Aorta (tissue), 5 donors: ENCODE data around the gene CLK3. TPM values are rescaled to one million over a fixed set of nuclear protein-coding genes. Genes with fewer than 3 reads are reported as not detected.

Experiments used
- ATAC-seq: fragments of 200-7000 bp; cut with Tn5 transposase; one replicate; pipeline ENCODE4 v1.9.1; 2022; ENCODE audit warnings: moderate library complexity; ENCODE audit not compliant: low FRiP score
- DNase-seq, 2 donors: peaks; one replicate each; pipeline ENCODE4 v3.0.0-alpha.2; 2020
- H3K27ac ChIP-seq, 2 donors: one replicate each; pipeline ENCODE4 v1.5.1; 2013; ENCODE audit warnings: low read length in 2 of 2, mild to moderate bottlenecking in 2 of 2, moderate library complexity in 2 of 2, control low read depth in 1 of 2, inconsistent platforms in 1 of 2, low read depth in 1 of 2
- H3K27me3 ChIP-seq, 2 donors: one replicate each; pipeline ENCODE4 v1.6.1; 2013; ENCODE audit warnings: control low read depth in 1 of 2, low read length in 1 of 2, mild to moderate bottlenecking in 1 of 2, moderate library complexity in 1 of 2; ENCODE audit not compliant: insufficient read depth in 2 of 2, control insufficient read depth in 1 of 2
- H3K36me3 ChIP-seq, 2 donors: one replicate each; pipeline ENCODE4 v1.6.1; 2013; ENCODE audit warnings: control low read depth in 1 of 2, low read length in 1 of 2, mild to moderate bottlenecking in 1 of 2; ENCODE audit not compliant: insufficient read depth in 2 of 2, control insufficient read depth in 1 of 2
- H3K4me1 ChIP-seq, 2 donors: one replicate each; pipeline ENCODE4 v1.6.1; 2013; ENCODE audit warnings: low read length in 2 of 2, control low read depth in 1 of 2, mild to moderate bottlenecking in 1 of 2, moderate library complexity in 1 of 2; ENCODE audit not compliant: insufficient read depth in 2 of 2, control insufficient read depth in 1 of 2
- H3K4me3 ChIP-seq, 2 donors: one replicate each; pipeline ENCODE4 v1.5.1; 2013; ENCODE audit warnings: low read length in 2 of 2, control low read depth in 1 of 2, mild to moderate bottlenecking in 1 of 2
- H3K9me3 ChIP-seq: one replicate; pipeline ENCODE4 v1.6.1; 2013; ENCODE audit warnings: mild to moderate bottlenecking, low read length; ENCODE audit not compliant: control insufficient read depth
- WGBS, 2 donors: extraction: QIAGEN DNeasy Blood & Tissue Kit; methylation state at CpG; one replicate each; pipeline ENCODE4 v1.1.7; 2013; 5-methylcytosine and 5-hydroxymethylcytosine counted together
- intact Hi-C, 2 donors: fragments of 100-400 bp; cut with DNase I; formaldehyde crosslinking; loops; one replicate each; pipeline versions ENCODE4 v1.14.2 to v1.15.0; 2022
- polyA plus RNA-seq, 2 donors: library from polyadenylated mRNA; stranded (reverse); fragments of 200-250 nt; gene quantifications; one replicate each; pipeline ENCODE4 v1.2.3, GENCODE V29; 2013
- total RNA-seq, 2 donors: library from RNA; stranded (reverse); fragmentation: NEBNext Ultra II Directional; extraction: Animal tissue kit (Norgen Biotek cat#: 25700); gene quantifications; one replicate each; pipeline ENCODE4 v1.2.1, GENCODE V29; 2021
- donor health status: healthy with polysubstance abuse.
- donor health status: Bipolar disorder and iron deficiency.
- donor health status: DM: no; HTN: no; CAD: no.
- donor health status: DM: no; HTN: no; CAD: no.
- donor health status: DM: yes; HTN: yes; CAD: no.

The CLK3 gene
- total and polyA plus RNA-seq, 4 donors: 37.3 to 94.0 (median 68.4) TPM

- Histone ChIP-seq H3K9me3 (no peaks in the 10 kb centered on the region), H3K36me3 (no peaks in the 10 kb centered on the region), H3K27me3 (no peaks in the 10 kb centered on the region), H3K27ac (peak overlapping the region in 1 of 2 donors; percentile 80), H3K4me1 (no peaks in the 10 kb centered on the region), H3K4me3 (peak overlapping the region; percentile 20 to 66)
- intact Hi-C loops: loop anchor here (2.0 to 5.0 kb wide), 3 partner anchors 73 to 243 kb away; partner anchors contain the start of gene ARID3B (in 2 of the 2)
- DNase-seq (peak; percentile 89 to 94), ATAC-seq (peak; percentile 89)
- WGBS, 2 donors: 0% methylated on average over 72 to 76 of the region's 76 CpGs
These were observed 710 bp upstream of the CLK3 start for GRCh38 chr15:74614744-74615507.

GRCh38 chr15:74616366-74616939 is 817 bp downstream of the CLK3 start:
- 0% methylated on average over 18 of the region's 18 CpGs for WGBS, 2 donors
- no peak for ATAC-seq

GRCh38 chr15:74616996-74617395 is 1.4 kb downstream of the CLK3 start:
- H3K27ac ChIP-seq: no peak overlapping the region
- H3K4me3 ChIP-seq: peak overlapping the region in 1 of 2 donors; percentile 66
- no peaks in the 10 kb centered on the region for H3K9me3 ChIP-seq
- DNase-seq: no peak
- no peaks in the 10 kb centered on the region for H3K4me1 ChIP-seq
- no peak for ATAC-seq
- H3K36me3 ChIP-seq: peaks cover 0 to 4% of the 10 kb centered on the region in 2 donors
- H3K27me3 ChIP-seq: no peaks in the 10 kb centered on the region
- intact Hi-C loops: loop anchor here (5.0 kb wide), 2 partner anchors 75 to 245 kb away; partner anchors contain the start of gene ARID3B (in 1 of the 2)

More at GRCh38 chr15:74616366-74616939, 817 bp downstream of the CLK3 start:
- H3K27ac ChIP-seq: peak overlapping the region; percentile 68 to 81
- intact Hi-C loops: loop anchor here (5.0 kb wide), 2 partner anchors 74 to 244 kb away; partner anchors contain the start of gene ARID3B (in 1 of the 2)
- H3K27me3 ChIP-seq: no peaks in the 10 kb centered on the region
- peaks cover 0 to 4% of the 10 kb centered on the region in 2 donors for H3K36me3 ChIP-seq
- peak; percentile 88 to 93 for DNase-seq
- H3K9me3 ChIP-seq: no peaks in the 10 kb centered on the region
- H3K4me3 ChIP-seq: peak overlapping the region; percentile 66 to 70
- H3K4me1 ChIP-seq: no peaks in the 10 kb centered on the region

GRCh38 chr15:74618841-74619596 is 3.4 kb downstream of the CLK3 start:
- ATAC-seq: no peak
- no peaks in the 10 kb centered on the region for H3K27me3 ChIP-seq
- peaks cover 0 to 9% of the 10 kb centered on the region in 2 donors for H3K36me3 ChIP-seq
- DNase-seq: peak in 1 of 2 donors; percentile 34
- no peak overlapping the region for H3K27ac ChIP-seq
- no peaks in the 10 kb centered on the region for H3K9me3 ChIP-seq
- intact Hi-C loops: loop anchor here (5.0 kb wide), 2 partner anchors 77 to 247 kb away; partner anchors contain the start of gene ARID3B (in 1 of the 2)
- WGBS, 2 donors: 83 to 84% methylated on average over 15 of the region's 15 CpGs
- no peaks in the 10 kb centered on the region for H3K4me1 ChIP-seq
- H3K4me3 ChIP-seq: no peak overlapping the region

- intact Hi-C loops: loop anchor here (5.0 kb wide), 2 partner anchors 78 to 248 kb away; partner anchors contain the start of gene ARID3B (in 1 of the 2)
- WGBS, 2 donors: 89 to 90% methylated on average over 27 of the region's 27 CpGs
- Histone ChIP-seq H3K27me3 (no peaks in the 10 kb centered on the region), H3K4me1 (no peaks in the 10 kb centered on the region), H3K9me3 (no peaks in the 10 kb centered on the region), H3K27ac (no peak overlapping the region), H3K36me3 (peaks cover 0 to 9% of the 10 kb centered on the region in 2 donors), H3K4me3 (no peak overlapping the region)
- DNase-seq: no peak
- ATAC-seq: no peak
These were observed 4.4 kb downstream of the CLK3 start for GRCh38 chr15:74619916-74620635.

GRCh38 chr15:74620636-74621545 is 5.3 kb downstream of the CLK3 start:
- Histone ChIP-seq H3K4me3 (no peak overlapping the region), H3K27me3 (no peaks in the 10 kb centered on the region), H3K9me3 (no peaks in the 10 kb centered on the region), H3K36me3 (peaks cover 0 to 16% of the 10 kb centered on the region in 2 donors), H3K27ac (no peak overlapping the region), H3K4me1 (no peaks in the 10 kb centered on the region)
- DNase-seq (peak in 1 of 2 donors; percentile 82), ATAC-seq (no peak)
- intact Hi-C loops: no loop called here
- 53 to 57% methylated on average over 23 of the region's 23 CpGs for WGBS, 2 donors

GRCh38 chr15:74621546-74621920 is 5.9 kb downstream of the CLK3 start:
- Histone ChIP-seq H3K4me3 (no peak overlapping the region), H3K27ac (no peak overlapping the region), H3K9me3 (no peaks in the 10 kb centered on the region), H3K36me3 (peaks cover 0 to 20% of the 10 kb centered on the region in 2 donors), H3K27me3 (no peaks in the 10 kb centered on the region), H3K4me1 (no peaks in the 10 kb centered on the region)
- WGBS, 2 donors: 79 to 85% methylated on average over 12 to 16 of the region's 16 CpGs
- intact Hi-C loops: no loop called here
- DNase-seq (no peak), ATAC-seq (no peak)
